ENCODE results near the gene CBFA2T3. TPM values are rescaled to one million over a fixed set of nuclear protein-coding genes. Genes with fewer than 3 reads are reported as not detected.

CBFA2T3 gene
- total RNA-seq, 1 experiment from 2014 or later = 2.9 TPM

DNA sequence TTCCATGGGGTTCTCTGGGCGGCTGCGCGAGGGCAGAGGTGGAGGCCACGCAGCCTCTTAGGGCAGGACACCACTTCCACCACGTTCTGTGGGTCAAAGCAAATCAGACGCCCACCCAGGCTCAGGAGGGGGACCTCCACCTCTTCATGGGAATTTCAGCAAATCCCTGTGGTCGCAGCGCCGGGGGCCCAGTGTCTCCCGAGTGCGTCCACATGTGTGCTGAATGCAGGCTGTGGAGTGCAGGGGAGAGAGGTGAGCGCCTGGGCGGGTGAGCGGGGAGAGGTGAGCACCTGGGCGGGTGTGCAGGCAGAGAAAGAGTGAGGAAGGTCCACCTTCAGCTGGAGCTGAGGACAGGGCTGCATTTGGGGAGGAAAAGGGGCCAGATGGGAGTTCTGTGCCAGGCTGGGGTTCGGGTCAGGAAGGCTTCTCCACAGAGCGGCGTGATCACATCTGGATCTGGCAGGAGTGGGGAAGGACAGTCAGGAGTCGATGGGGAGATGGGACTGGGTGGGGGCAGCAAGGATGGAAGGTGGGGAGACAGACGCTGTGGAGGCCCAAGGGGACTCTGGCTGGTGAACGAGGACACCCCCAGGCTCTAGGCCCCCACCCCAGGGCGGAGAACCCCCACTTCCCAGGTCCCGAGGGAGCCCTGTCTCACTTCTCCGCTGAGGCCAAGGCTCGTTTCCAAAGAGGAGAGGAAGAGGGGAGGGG, 36.8 kb upstream of the CBFA2T3 start:
- Histone ChIP-seq H3K23ac (ENCODE audit: insufficient read length, low read depth, low read length) (no peak overlapping the region), H3K27me3 (ENCODE audit: insufficient read depth, low read length) (no peaks in the 10 kb centered on the region), H3K27ac (ENCODE audit: insufficient read length, low read depth, low read length) (no peak overlapping the region), H2BK15ac (ENCODE audit: low read depth, low read length) (no peak overlapping the region), H4K8ac (replicated peaks; ENCODE audit: insufficient read length, low read depth, low read length) (no peak overlapping the region), H2BK12ac (ENCODE audit: insufficient read length, low read depth, low read length) (no peak overlapping the region), H3K18ac (ENCODE audit: insufficient read length, low read depth, low read length) (no peak overlapping the region), H4K5ac (ENCODE audit: insufficient read length, low read depth, low read length) (no peak overlapping the region), H2BK20ac (ENCODE audit: low read depth, low read length, poor library complexity, severe bottlenecking) (no peak overlapping the region), H2BK5ac (ENCODE audit: insufficient read length, low read length) (no peak overlapping the region), H4K91ac (ENCODE audit: insufficient read length, low read depth, low read length) (no peak overlapping the region), H3T11ph (ENCODE audit: low read length) (no peak overlapping the region), H3K79me1 (ENCODE audit: insufficient read depth, low read depth, low read length, poor library complexity, severe bottlenecking) (no peaks in the 10 kb centered on the region), H3K79me2 (ENCODE audit: insufficient read depth, low read length) (no peaks in the 10 kb centered on the region), H4K20me1 (ENCODE audit: control insufficient read depth, insufficient read depth, insufficient read length) (no peaks in the 10 kb centered on the region), H3K4ac (ENCODE audit: low read depth, low read length) (no peak overlapping the region), H3K14ac (ENCODE audit: insufficient read depth, low read length) (no peak overlapping the region; the same call in 1 of the 2 replicates), H3K4me1 (ENCODE audit: insufficient read depth, low read length) (no peaks in the 10 kb centered on the region; the same call in 1 of the 2 replicates), H2AFZ (ENCODE audit: low read length) (no peak overlapping the region), H3K4me2 (ENCODE audit: insufficient read depth, insufficient read length, low read length) (no peak overlapping the region), H3K9me3 (ENCODE audit: control insufficient read depth, low read depth, low read length) (no peaks in the 10 kb centered on the region), H3K23me2 (ENCODE audit: insufficient read length, low read depth, low read length, poor library complexity, severe bottlenecking) (no peaks in the 10 kb centered on the region), H2AK5ac (ENCODE audit: insufficient read length, low read length) (no peak overlapping the region), H3K9ac (ENCODE audit: extremely low read depth, insufficient read length, low read length) (no peak overlapping the region), H2BK120ac (ENCODE audit: low read depth, low read length, poor library complexity, severe bottlenecking) (no peak overlapping the region), H3K56ac (ENCODE audit: insufficient read length, low read depth, low read length) (no peak overlapping the region)
- H3K4me1 Mint-ChIP-seq = peaks cover 3 to 14% of the 10 kb centered on the region in 2 experiments; a peak in 3 of 4 replicates
- peaks cover 0 to 8% (median 0%) of the 10 kb centered on the region in 3 experiments; a peak in 2 of 7 replicates for H3K36me3 Mint-ChIP-seq (ENCODE audit: insufficient read depth in 1 of 3, low read depth in 3 of 3)
- H3K27me3 Mint-ChIP-seq (ENCODE audit: low read depth) = peaks cover 27% of the 10 kb centered on the region
- no peak overlapping the region for H3K4me3 Mint-ChIP-seq
- DNase-seq = no peak
- peaks cover 9 to 13% of the 10 kb centered on the region in 2 experiments for H3K9me3 Mint-ChIP-seq
- TF ChIP-seq CTCF (conservative IDR thresholded peaks at IDR 0.05) = no peak
- H3K27ac Mint-ChIP-seq = no peak overlapping the region
- no CpG with 5 or more reads among the region's 25 CpGs for WGBS (ENCODE audit: extremely low coverage, insufficient read length, low lambda C conversion rate)

Data from H9 (cell line).